NOMO-1 (cell line): ENCODE measurements around the gene LBX1.

Experiments
- DNase-seq, 2 experiments: peaks; one replicate each; lab custom pipeline; 2025; ENCODE audit not compliant: unreplicated experiment in 2 of 2; lab: John Stamatoyannopoulos, UW

Gene LBX1

GRCh38 chr10:101244321-101245050 lies 15.2 kb upstream of the LBX1 start:
- no peak for DNase-seq

GRCh38 chr10:101241840-101242707 lies 12.8 kb upstream of the LBX1 start:
- DNase-seq: no peak

- DNase-seq: no peak
Measured at GRCh38 chr10:101238732-101239105, 9.5 kb upstream of the LBX1 start.

GRCh38 chr10:101237982-101238731 lies 8.9 kb upstream of the LBX1 start:
- DNase-seq: no peak

GRCh38 chr10:101237081-101237981 lies 8.1 kb upstream of the LBX1 start:
- DNase-seq: no peak

GRCh38 chr10:101236376-101237080 lies 7.3 kb upstream of the LBX1 start:
- no peak for DNase-seq

GRCh38 chr10:101235766-101236165 lies 6.5 kb upstream of the LBX1 start:
- DNase-seq: no peak

- no peak for DNase-seq
Measured at GRCh38 chr10:101234333-101234732, 5.1 kb upstream of the LBX1 start.

GRCh38 chr10:101233863-101234262 lies 4.6 kb upstream of the LBX1 start:
- DNase-seq: no peak

GRCh38 chr10:101233443-101233842 lies 4.2 kb upstream of the LBX1 start:
- DNase-seq: no peak

- DNase-seq: no peak
Measured at GRCh38 chr10:101231912-101232689, 2.8 kb upstream of the LBX1 start.

- DNase-seq: no peak
Measured at GRCh38 chr10:101231092-101231491, 1.8 kb upstream of the LBX1 start.

GRCh38 chr10:101230183-101230917 lies 1.1 kb upstream of the LBX1 start:
- DNase-seq: no peak

GRCh38 chr10:101228966-101229265 lies 347 bp downstream of the LBX1 start:
- no peak for DNase-seq

GRCh38 chr10:101228153-101228965 lies 904 bp downstream of the LBX1 start:
- no peak for DNase-seq

GRCh38 chr10:101227429-101228152 lies 1.7 kb downstream of the LBX1 start:
- no peak for DNase-seq
